GM12878 (cell line): Measurements from ENCODE around the gene MAK. TPM values are rescaled to one million over a fixed set of nuclear protein-coding genes. Genes with fewer than 3 reads are reported as not detected.
A peak's percentile ranks its signal among the peaks of the same experiment; 100 is the strongest.

Source experiments
- ATAC-seq: fragments of 200-7000 bp; cut with Tn5 transposase; 3 replicates; pipeline ENCODE4 v1.9.1; 2020; ENCODE audit warnings: mild to moderate bottlenecking, moderate library complexity
- BruUV-seq: library from RNA; stranded (reverse); fragments of 400-500 nt; replicated peaks from 2 replicates; lab custom pipeline; 2021; lab: Mats Ljungman, UMichigan
- CTCF ChIA-PET: fragments of 300-600 bp; sonication (Branson Sonifier 250); formaldehyde crosslinking; extraction: SDS; loops from one replicate; lab custom pipeline; 2021; ENCODE audit warnings: inconsistent platforms; lab: Yijun Ruan, JAX
- POLR2A ChIA-PET: fragments of 350-600 bp; formaldehyde crosslinking; extraction: SDS; loops from one replicate; lab custom pipeline; 2021; ENCODE audit warnings: inconsistent platforms; lab: Charles Lee
- RAD21 ChIA-PET: fragments of 300-600 bp; sonication (Branson Sonifier 250); formaldehyde crosslinking; loops from one replicate; lab custom pipeline; 2023; ENCODE audit warnings: antibody characterized with exemption; ENCODE audit not compliant: unreplicated experiment; lab: Charles Lee
- SMC1A ChIA-PET: fragments of 300-600 bp; sonication (Branson Sonifier 250); formaldehyde crosslinking; loops from one replicate; lab custom pipeline; 2023; ENCODE audit not compliant: unreplicated experiment, uncharacterized antibody; lab: Charles Lee
- DNase-seq: peaks from one replicate; pipeline ENCODE4 v3.0.0-alpha.2; 2011; ENCODE audit warnings: low read depth, low spot score
- FAIRE-seq: peaks from 3 replicates; lab custom pipeline; 2011; peaks lifted over from hg19 to GRCh38; lab: Jason Lieb, UNC
- H2AFZ ChIP-seq: 2 replicates; pipeline ENCODE4 v1.6.0; 2011; ENCODE audit warnings: low read depth, low read length, control low read depth; ENCODE audit not compliant: control insufficient read depth
- H3K27ac ChIP-seq: 2 replicates; pipeline ENCODE4 v1.5.1; 2011; ENCODE audit warnings: control low read depth; ENCODE audit not compliant: control insufficient read depth, insufficient read depth
- H3K27me3 ChIP-seq, 2 experiments: replicated peaks in 1 of 2; 2 replicates each; pipeline versions ENCODE4 v1.6.0 to v1.6.1; 2011; ENCODE audit warnings: low read length in 1 of 2; ENCODE audit not compliant: control insufficient read depth in 2 of 2, insufficient read depth in 2 of 2
- H3K36me3 ChIP-seq, 2 experiments: 2 replicates each; pipeline ENCODE4 v1.5.1; 2011; ENCODE audit warnings: low read length in 1 of 2; ENCODE audit not compliant: control insufficient read depth in 2 of 2, insufficient read depth in 2 of 2
- H3K4me1 ChIP-seq: 2 replicates; pipeline ENCODE4 v1.6.1; 2011; ENCODE audit warnings: mild to moderate bottlenecking, low read length, moderate library complexity, mixed read lengths; ENCODE audit not compliant: control insufficient read depth, insufficient read depth
- H3K4me2 ChIP-seq: 2 replicates; pipeline ENCODE4 v1.6.0; 2011; ENCODE audit warnings: control low read depth; ENCODE audit not compliant: control insufficient read depth, insufficient read depth
- H3K4me3 ChIP-seq: fragments of 200-600 bp; sonication (generic); 2 replicates; pipeline ENCODE4 v1.5.1; 2016
- H3K79me2 ChIP-seq: 2 replicates; pipeline ENCODE4 v1.6.0; 2011; ENCODE audit warnings: low read length; ENCODE audit not compliant: control insufficient read depth, insufficient read depth
- H3K9ac ChIP-seq: 2 replicates; pipeline ENCODE4 v1.8.0; 2011; ENCODE audit warnings: low read length, control low read depth, mixed read lengths; ENCODE audit not compliant: control insufficient read depth, insufficient read depth
- H3K9me3 ChIP-seq: replicated peaks from 3 replicates; pipeline ENCODE4 v1.5.1; 2011; ENCODE audit warnings: mild to moderate bottlenecking, low read length; ENCODE audit not compliant: control insufficient read depth, insufficient read depth
- H4K20me1 ChIP-seq: 2 replicates; pipeline ENCODE4 v1.6.0; 2011; ENCODE audit not compliant: control insufficient read depth, insufficient read depth
- BRCA1 ChIP-seq: IDR thresholded peaks from 2 replicates; pipeline ENCODE4 v1.6.1; 2011; ENCODE audit warnings: low read depth, low read length, improper control_type of control experiment
- MTA3 ChIP-seq: IDR thresholded peaks from 2 replicates; pipeline ENCODE4 v1.6.1; 2012; ENCODE audit warnings: low read length, inconsistent platforms, borderline replicate concordance
- POU2F2 ChIP-seq: IDR thresholded peaks from 3 replicates; pipeline ENCODE4 v1.6.1; 2011; ENCODE audit warnings: low read depth, mild to moderate bottlenecking, low read length, borderline replicate concordance
- ZBED1 ChIP-seq: IDR thresholded peaks from 2 replicates; pipeline ENCODE4 v1.6.1; 2016; ENCODE audit warnings: borderline replicate concordance
- ZNF24 ChIP-seq: fragments of 450-650 bp; IDR thresholded peaks from 2 replicates; pipeline ENCODE4 v1.6.1; 2017; ENCODE audit warnings: antibody characterized with exemption, mild to moderate bottlenecking
- WGBS: methylation state at CpG from one replicate; pipeline ENCODE4 v1.1.6; 2016; ENCODE audit warnings: low lambda C conversion rate; ENCODE audit not compliant: insufficient replicate concordance, insufficient coverage; ENCODE audit errors: missing lambda C conversion rate; 5-methylcytosine and 5-hydroxymethylcytosine counted together
- in situ Hi-C: fragments of 300-500 bp; cut with MboI; formaldehyde crosslinking; loops from 9 replicates; pipeline ENCODE4 v1.14.3; 2018; ENCODE audit warnings: mixed read lengths
- intact Hi-C: fragments of 100-400 bp; cut with micrococcal nuclease; formaldehyde crosslinking; loops from one replicate; pipeline ENCODE4 v1.14.2; 2022; ENCODE audit not compliant: unreplicated experiment
- polyA plus RNA-seq, 11 experiments: library from polyadenylated mRNA; depleted of rRNA in 4 of 11; unstranded in 6 of 11; stranded (reverse) in 5 of 11; fragments of >200 nt; fragmentation: Nextera tagmentation in 4 of 11; fragmentation: Illumina TruSeq in 1 of 11; extraction: Ambion mirVana in 4 of 11; extraction: Trizol in 1 of 11; gene quantifications; 1 replicate in 1 of 11; 2 replicates in 10 of 11; pipeline versions ENCODE4 v1.2.1 to v1.2.3, GENCODE V29; 2011 to 2016; ENCODE audit warnings: inconsistent platforms in 2 of 11, missing spikeins in 2 of 11, low read depth in 1 of 11
- total RNA-seq, 4 experiments: library from RNA; depleted of rRNA in 3 of 4; stranded (reverse); fragments of >200 nt in 3 of 4; fragmentation: Illumina TruSeq in 1 of 4; extraction: Trizol in 1 of 4; gene quantifications; 2 replicates each; pipeline versions ENCODE4 v1.2.1 to v1.2.3, GENCODE V29; 2013 to 2021
- TF ChIP-seq, protein P1 (sequence below): fragments of 150-350 bp; IDR thresholded peaks from 2 replicates; pipeline ENCODE4 v1.6.1; 2014; ENCODE audit warnings: mild to moderate bottlenecking, low read depth, low read length
- TF ChIP-seq, protein P2 (sequence below): IDR thresholded peaks from 2 replicates; pipeline ENCODE4 v1.6.1; 2012; ENCODE audit warnings: mild to moderate bottlenecking, low read depth, low read length

MAK gene
- total and polyA plus RNA-seq, 10 of the 15 experiments (the other 5 are each of a cell fraction or from before 2014, with no cell fraction given): 0.01 to 0.90 (median 0.13) TPM; not detected in 1

DNA sequence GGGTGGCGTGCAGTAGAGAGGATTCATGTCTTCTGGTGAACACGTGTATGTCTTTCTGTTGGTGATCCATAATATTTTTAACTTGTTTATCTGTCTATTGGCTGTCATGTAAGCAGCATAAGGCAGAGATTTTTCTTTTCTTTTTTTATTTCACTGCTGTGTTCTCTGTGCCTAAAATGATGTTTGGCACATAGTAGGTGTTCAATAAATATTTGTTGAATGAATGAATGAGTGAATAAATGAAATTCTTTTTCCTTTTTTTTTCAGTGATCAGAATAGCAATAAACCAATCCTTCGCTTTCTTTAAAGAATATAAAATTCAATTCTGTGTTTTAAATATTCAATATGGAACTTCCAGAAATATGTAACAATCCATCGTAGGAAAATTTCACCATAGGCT, 30.0 kb downstream of the MAK start:
- DNase-seq (no peak), ATAC-seq (no peak), FAIRE-seq (no peak)
- H3K27me3 ChIP-seq: no peaks in the 10 kb centered on the region
- no peaks in the 10 kb centered on the region for H3K36me3 ChIP-seq
- ChIA-PET POLR2A (no interaction called here), RAD21 (interaction anchor here (1.1 kb wide), 1 partner anchor 38 kb away, joined by 3 read pairs; no protein-coding TSS in a partner anchor), CTCF (no interaction called here), SMC1A (no interaction called here)
- H3K4me2 ChIP-seq: no peak overlapping the region
- no peak overlapping the region for H3K9ac ChIP-seq
- no peak for TF ChIP-seq MTA3
- 0 out of 2 replicates have a peak, but pooled peaks have one; percentile 42 for TF ChIP-seq ZNF24
- TF ChIP-seq BRCA1: no peak
- in situ Hi-C loops: no loop called here
- intact Hi-C loops: no loop called here
- no TSS peak for BruUV-seq
- no peaks in the 10 kb centered on the region for H4K20me1 ChIP-seq
- no peaks in the 10 kb centered on the region for H3K9me3 ChIP-seq
- 100% methylated on average over 4 of the region's 4 CpGs for WGBS
- no peak overlapping the region for H3K27ac ChIP-seq
- H3K4me3 ChIP-seq: no peak overlapping the region
- no peaks in the 10 kb centered on the region for H3K79me2 ChIP-seq
- H2AFZ ChIP-seq: no peak overlapping the region
- H3K4me1 ChIP-seq: no peaks in the 10 kb centered on the region

GRCh38 chr6:10801224-10801848, 37.0 kb downstream of the MAK start:
- no peak for DNase-seq
- H3K27me3 ChIP-seq: no peaks in the 10 kb centered on the region
- H3K9me3 ChIP-seq: no peaks in the 10 kb centered on the region
- H3K4me1 ChIP-seq: no peaks in the 10 kb centered on the region
- H3K36me3 ChIP-seq: no peaks in the 10 kb centered on the region
- FAIRE-seq: peak; percentile 89
- SMC1A ChIA-PET: interaction anchor here (0.6 to 3.2 kb wide), 12 partner anchors 11 to 329 kb away, joined by 3 to 38 read pairs (median 4); no protein-coding TSS in a partner anchor
- no peak overlapping the region for H3K27ac ChIP-seq
- no peaks in the 10 kb centered on the region for H4K20me1 ChIP-seq
- H3K4me2 ChIP-seq: no peak overlapping the region
- H2AFZ ChIP-seq: no peak overlapping the region
- RAD21 ChIA-PET: interaction anchor here (0.9 to 3.1 kb wide), 4 partner anchors 81 to 323 kb away, joined by 3 to 22 read pairs (median 4); no protein-coding TSS in a partner anchor
- H3K79me2 ChIP-seq: no peaks in the 10 kb centered on the region
- no peak overlapping the region for H3K9ac ChIP-seq
- POLR2A ChIA-PET: no interaction called here
- CTCF ChIA-PET: interaction anchor here (0.6 to 12.1 kb wide), 21 partner anchors 8 to 325 kb away, joined by 3 to 153 read pairs (median 3); partner anchors contain the start of gene PAK1IP1
- 0% methylated on average over 2 of the region's 2 CpGs for WGBS
- no TSS peak for BruUV-seq
- H3K4me3 ChIP-seq: no peak overlapping the region
- ATAC-seq: peak; percentile 100
- intact Hi-C loops (loop anchor here (1.0 kb wide), 3 partner anchors 107 to 323 kb away; partner anchors contain the start of genes C6orf52 and PAK1IP1), in situ Hi-C loops (loop anchor here (5.0 kb wide), 2 partner anchors 289 to 324 kb away; no protein-coding TSS in a partner anchor)
- TF ChIP-seq ZBED1: no peak
- TF ChIP-seq, protein P1, sequence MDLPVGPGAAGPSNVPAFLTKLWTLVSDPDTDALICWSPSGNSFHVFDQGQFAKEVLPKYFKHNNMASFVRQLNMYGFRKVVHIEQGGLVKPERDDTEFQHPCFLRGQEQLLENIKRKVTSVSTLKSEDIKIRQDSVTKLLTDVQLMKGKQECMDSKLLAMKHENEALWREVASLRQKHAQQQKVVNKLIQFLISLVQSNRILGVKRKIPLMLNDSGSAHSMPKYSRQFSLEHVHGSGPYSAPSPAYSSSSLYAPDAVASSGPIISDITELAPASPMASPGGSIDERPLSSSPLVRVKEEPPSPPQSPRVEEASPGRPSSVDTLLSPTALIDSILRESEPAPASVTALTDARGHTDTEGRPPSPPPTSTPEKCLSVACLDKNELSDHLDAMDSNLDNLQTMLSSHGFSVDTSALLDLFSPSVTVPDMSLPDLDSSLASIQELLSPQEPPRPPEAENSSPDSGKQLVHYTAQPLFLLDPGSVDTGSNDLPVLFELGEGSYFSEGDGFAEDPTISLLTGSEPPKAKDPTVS: no peak
- TF ChIP-seq, protein P2, sequence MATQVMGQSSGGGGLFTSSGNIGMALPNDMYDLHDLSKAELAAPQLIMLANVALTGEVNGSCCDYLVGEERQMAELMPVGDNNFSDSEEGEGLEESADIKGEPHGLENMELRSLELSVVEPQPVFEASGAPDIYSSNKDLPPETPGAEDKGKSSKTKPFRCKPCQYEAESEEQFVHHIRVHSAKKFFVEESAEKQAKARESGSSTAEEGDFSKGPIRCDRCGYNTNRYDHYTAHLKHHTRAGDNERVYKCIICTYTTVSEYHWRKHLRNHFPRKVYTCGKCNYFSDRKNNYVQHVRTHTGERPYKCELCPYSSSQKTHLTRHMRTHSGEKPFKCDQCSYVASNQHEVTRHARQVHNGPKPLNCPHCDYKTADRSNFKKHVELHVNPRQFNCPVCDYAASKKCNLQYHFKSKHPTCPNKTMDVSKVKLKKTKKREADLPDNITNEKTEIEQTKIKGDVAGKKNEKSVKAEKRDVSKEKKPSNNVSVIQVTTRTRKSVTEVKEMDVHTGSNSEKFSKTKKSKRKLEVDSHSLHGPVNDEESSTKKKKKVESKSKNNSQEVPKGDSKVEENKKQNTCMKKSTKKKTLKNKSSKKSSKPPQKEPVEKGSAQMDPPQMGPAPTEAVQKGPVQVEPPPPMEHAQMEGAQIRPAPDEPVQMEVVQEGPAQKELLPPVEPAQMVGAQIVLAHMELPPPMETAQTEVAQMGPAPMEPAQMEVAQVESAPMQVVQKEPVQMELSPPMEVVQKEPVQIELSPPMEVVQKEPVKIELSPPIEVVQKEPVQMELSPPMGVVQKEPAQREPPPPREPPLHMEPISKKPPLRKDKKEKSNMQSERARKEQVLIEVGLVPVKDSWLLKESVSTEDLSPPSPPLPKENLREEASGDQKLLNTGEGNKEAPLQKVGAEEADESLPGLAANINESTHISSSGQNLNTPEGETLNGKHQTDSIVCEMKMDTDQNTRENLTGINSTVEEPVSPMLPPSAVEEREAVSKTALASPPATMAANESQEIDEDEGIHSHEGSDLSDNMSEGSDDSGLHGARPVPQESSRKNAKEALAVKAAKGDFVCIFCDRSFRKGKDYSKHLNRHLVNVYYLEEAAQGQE: no peak
- TF ChIP-seq POU2F2: no peak
